WTC11 (cell line): ENCODE results near the gene KCNA2.

Source experiments
- CTCF ChIP-seq: fragments of 200-600 bp; IDR thresholded peaks from 2 replicates; pipeline ENCODE4 v1.8.0; 2022; ENCODE audit warnings: antibody characterized with exemption
- ELF4 ChIP-seq: sonication (generic); formaldehyde crosslinking; IDR thresholded peaks from 2 replicates; pipeline ENCODE4 v1.8.1; 2022; ENCODE audit warnings: low read depth, mild to moderate bottlenecking, moderate library complexity, missing genetic modification reagents
- GABPB1 ChIP-seq: sonication (generic); formaldehyde crosslinking; IDR thresholded peaks from 2 replicates; pipeline ENCODE4 v1.8.1; 2023; ENCODE audit warnings: mild to moderate bottlenecking, missing genetic modification reagents
- JUN ChIP-seq: sonication (generic); formaldehyde crosslinking; IDR thresholded peaks from 2 replicates; pipeline ENCODE4 v1.8.0; 2023; ENCODE audit warnings: mild to moderate bottlenecking, missing genetic modification reagents
- NFATC4 ChIP-seq: fragments of 250-450 bp; sonication (Bioruptor Pico); IDR thresholded peaks from 2 replicates; pipeline ENCODE4 v1.9.0; 2021; ENCODE audit warnings: mild to moderate bottlenecking
- NR2C2 ChIP-seq: sonication (generic); formaldehyde crosslinking; IDR thresholded peaks from 2 replicates; pipeline ENCODE4 v1.8.0; 2022; ENCODE audit warnings: mild to moderate bottlenecking, missing genetic modification reagents
- SP1 ChIP-seq: sonication (generic); formaldehyde crosslinking; conservative IDR thresholded peaks from 2 replicates; pipeline ENCODE4 v1.8.1; 2022; ENCODE audit warnings: missing genetic modification reagents
- TEAD1 ChIP-seq: sonication (generic); formaldehyde crosslinking; IDR thresholded peaks from 2 replicates; pipeline ENCODE4 v1.8.0; 2022; ENCODE audit warnings: mild to moderate bottlenecking, missing genetic modification reagents
- ZNF423 ChIP-seq: fragments of 250-450 bp; sonication (Bioruptor Pico); IDR thresholded peaks from 2 replicates; pipeline ENCODE4 v2.1.2; 2022; ENCODE audit warnings: mild to moderate bottlenecking, moderate library complexity
- TF ChIP-seq, protein P1 (sequence below): sonication (generic); formaldehyde crosslinking; IDR thresholded peaks from 2 replicates; pipeline ENCODE4 v1.8.0; 2023; ENCODE audit warnings: mild to moderate bottlenecking, missing genetic modification reagents
- TF ChIP-seq, protein P2 (sequence below): sonication (generic); formaldehyde crosslinking; IDR thresholded peaks from 2 replicates; pipeline ENCODE4 v1.8.1; 2022; ENCODE audit warnings: low read depth, missing genetic modification reagents, borderline replicate concordance

- TF ChIP-seq, protein P1, sequence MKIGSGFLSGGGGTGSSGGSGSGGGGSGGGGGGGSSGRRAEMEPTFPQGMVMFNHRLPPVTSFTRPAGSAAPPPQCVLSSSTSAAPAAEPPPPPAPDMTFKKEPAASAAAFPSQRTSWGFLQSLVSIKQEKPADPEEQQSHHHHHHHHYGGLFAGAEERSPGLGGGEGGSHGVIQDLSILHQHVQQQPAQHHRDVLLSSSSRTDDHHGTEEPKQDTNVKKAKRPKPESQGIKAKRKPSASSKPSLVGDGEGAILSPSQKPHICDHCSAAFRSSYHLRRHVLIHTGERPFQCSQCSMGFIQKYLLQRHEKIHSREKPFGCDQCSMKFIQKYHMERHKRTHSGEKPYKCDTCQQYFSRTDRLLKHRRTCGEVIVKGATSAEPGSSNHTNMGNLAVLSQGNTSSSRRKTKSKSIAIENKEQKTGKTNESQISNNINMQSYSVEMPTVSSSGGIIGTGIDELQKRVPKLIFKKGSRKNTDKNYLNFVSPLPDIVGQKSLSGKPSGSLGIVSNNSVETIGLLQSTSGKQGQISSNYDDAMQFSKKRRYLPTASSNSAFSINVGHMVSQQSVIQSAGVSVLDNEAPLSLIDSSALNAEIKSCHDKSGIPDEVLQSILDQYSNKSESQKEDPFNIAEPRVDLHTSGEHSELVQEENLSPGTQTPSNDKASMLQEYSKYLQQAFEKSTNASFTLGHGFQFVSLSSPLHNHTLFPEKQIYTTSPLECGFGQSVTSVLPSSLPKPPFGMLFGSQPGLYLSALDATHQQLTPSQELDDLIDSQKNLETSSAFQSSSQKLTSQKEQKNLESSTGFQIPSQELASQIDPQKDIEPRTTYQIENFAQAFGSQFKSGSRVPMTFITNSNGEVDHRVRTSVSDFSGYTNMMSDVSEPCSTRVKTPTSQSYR = no peak
- no peak for TF ChIP-seq NR2C2 (CRISPR knock-in tag)
- TF ChIP-seq CTCF = no peak; the same call in 1 of the 2 replicates
- TF ChIP-seq TEAD1 = no peak
- no peak for TF ChIP-seq ELF4 (CRISPR knock-in tag)
- TF ChIP-seq, protein P2, sequence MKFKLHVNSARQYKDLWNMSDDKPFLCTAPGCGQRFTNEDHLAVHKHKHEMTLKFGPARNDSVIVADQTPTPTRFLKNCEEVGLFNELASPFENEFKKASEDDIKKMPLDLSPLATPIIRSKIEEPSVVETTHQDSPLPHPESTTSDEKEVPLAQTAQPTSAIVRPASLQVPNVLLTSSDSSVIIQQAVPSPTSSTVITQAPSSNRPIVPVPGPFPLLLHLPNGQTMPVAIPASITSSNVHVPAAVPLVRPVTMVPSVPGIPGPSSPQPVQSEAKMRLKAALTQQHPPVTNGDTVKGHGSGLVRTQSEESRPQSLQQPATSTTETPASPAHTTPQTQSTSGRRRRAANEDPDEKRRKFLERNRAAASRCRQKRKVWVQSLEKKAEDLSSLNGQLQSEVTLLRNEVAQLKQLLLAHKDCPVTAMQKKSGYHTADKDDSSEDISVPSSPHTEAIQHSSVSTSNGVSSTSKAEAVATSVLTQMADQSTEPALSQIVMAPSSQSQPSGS (CRISPR knock-in tag) = no peak
- no peak for TF ChIP-seq GABPB1
- no peak for TF ChIP-seq SP1 (CRISPR knock-in tag)
- TF ChIP-seq ZNF423 = no peak
- TF ChIP-seq JUN (CRISPR knock-in tag) = no peak
- TF ChIP-seq NFATC4 (CRISPR knock-in tag) = no peak
Measured at GRCh38 chr1:110548381-110548780, 57.8 kb downstream of the KCNA2 start.
